22Rv1 (cell line): ENCODE results near the gene PYDC1.
"Not testable (repeated sequence)": the region's sequence is repeated elsewhere in the genome, so short reads cannot be mapped to it uniquely, and the experiment has no call there.

Source experiments
- H3K27ac ChIP-seq: fragments of 450-650 bp; 2 replicates; pipeline ENCODE4 v1.5.1; 2017
- ZFX ChIP-seq: fragments of 450-650 bp; IDR thresholded peaks from 2 replicates; pipeline ENCODE4 v1.6.1; 2017; ENCODE audit warnings: antibody characterized with exemption, borderline replicate concordance
- TF ChIP-seq, protein P1 (sequence below): fragments of 450-650 bp; IDR thresholded peaks from 2 replicates; pipeline ENCODE4 v1.5.1; 2017; ENCODE audit warnings: mild to moderate bottlenecking

Gene PYDC1

DNA sequence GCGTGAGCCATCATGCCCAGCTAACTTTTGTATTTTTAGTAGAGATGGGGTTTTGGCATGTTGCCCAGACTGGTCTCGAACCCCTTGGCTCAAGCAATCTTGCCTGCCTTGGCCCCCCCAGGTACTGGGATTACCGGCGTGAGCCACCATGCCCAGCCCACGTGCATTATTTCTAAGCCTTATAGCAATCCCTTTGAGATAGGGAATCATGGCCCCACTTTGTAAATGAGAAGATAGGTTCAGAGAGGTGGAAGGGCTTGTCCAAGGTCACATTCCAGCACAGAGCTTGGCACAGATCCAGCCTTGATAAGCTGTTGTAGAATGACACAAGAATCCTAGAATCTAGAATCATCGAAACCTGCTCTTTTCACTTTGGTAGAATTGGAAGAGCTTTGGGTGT is 10.2 kb downstream of the PYDC1 start:
- no peak for TF ChIP-seq ZFX
- H3K27ac ChIP-seq = no peak overlapping the region

DNA sequence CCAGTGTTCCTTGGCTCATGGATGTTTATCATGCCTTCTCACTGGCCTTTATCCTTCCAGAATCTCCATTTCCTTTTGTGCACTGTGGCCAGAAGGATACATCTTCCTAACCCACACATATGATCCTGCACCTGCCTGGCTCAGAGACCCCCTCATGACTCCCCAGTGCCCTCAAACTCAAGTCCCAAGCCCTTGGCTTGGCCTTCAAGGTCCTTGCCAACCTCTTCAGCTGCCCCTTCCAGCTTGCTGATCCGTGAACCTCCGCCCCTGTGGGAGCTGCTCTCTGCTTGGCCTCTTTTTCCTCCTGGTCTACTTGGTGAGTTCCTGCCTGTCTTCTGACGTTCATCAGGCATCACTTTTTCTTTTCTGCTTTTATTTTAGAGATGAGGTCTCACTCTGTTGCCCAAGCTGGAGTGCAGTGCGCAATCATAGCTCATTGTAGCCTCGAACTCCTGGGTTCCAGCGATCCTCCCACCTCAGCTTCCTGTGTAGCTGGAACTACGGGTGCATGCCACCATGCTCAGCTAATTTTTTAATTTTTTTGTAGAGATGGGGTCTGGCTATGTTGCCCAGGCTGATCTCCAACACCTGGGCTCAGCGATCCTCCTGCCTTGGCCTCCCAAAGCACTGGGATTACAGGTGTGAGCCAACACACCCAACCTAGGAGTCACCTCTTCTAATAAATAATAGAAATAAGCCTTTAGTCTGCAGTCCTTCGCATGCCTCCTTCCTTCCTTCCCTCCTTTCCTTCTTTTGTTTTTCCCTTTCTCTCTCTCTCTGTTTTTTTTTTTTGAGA is 11.9 kb downstream of the PYDC1 start:
- no peak for TF ChIP-seq ZFX
- TF ChIP-seq, protein P1, sequence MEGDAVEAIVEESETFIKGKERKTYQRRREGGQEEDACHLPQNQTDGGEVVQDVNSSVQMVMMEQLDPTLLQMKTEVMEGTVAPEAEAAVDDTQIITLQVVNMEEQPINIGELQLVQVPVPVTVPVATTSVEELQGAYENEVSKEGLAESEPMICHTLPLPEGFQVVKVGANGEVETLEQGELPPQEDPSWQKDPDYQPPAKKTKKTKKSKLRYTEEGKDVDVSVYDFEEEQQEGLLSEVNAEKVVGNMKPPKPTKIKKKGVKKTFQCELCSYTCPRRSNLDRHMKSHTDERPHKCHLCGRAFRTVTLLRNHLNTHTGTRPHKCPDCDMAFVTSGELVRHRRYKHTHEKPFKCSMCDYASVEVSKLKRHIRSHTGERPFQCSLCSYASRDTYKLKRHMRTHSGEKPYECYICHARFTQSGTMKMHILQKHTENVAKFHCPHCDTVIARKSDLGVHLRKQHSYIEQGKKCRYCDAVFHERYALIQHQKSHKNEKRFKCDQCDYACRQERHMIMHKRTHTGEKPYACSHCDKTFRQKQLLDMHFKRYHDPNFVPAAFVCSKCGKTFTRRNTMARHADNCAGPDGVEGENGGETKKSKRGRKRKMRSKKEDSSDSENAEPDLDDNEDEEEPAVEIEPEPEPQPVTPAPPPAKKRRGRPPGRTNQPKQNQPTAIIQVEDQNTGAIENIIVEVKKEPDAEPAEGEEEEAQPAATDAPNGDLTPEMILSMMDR = no peak
- no peak overlapping the region for H3K27ac ChIP-seq

DNA sequence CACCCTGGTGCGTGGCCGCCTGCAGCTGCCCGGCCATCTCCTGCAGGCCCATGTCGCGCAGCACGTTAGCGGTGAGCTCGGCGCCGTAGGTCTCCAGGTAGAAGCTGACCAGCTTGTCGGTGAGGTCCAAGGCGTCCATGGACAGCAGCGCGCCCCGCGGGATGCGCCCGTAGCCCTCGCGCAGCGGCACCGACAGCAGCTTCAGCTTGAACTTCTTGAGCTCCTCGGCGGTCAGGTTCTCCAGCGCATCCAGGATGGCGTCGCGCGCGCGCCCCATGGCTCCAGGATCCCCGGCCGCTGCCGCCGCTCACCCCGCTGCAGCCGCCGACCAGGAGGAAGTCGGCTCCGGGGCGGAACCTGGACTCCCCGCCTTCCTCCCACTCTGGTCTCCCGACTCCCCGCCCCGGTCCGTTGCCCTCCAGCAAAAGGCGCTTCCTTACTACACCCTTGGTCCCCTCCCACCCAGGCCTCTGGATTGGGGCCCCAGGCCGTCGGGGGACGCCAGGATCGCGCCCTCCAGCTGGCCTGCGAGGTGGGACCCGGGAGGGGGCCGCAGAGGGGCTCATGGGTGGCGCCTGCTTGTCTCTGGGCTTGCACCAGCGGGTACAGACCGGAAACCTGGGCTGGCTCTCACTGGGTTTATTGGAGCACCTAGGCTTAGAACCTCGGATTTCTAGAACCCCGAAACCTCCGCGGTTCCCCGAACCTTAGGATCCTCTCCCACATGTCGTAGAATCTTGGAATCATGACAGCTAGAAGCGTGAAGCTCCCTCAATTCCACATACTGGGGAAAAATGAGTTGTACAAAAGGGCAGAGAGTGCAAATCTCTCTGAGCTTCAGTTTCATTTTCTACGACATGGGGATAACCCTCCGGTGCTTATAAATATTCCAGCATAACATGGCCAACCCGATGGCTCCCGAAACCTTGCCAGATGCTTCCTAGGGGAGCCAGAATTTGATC is 14.2 kb downstream of the PYDC1 start, which contains the start of gene PYCARD:
PYCARD (minus strand) TSS at position 347 of the 962 bp plus-strand sequence; CDS start at position 277, 70 bp downstream.
- H3K27ac ChIP-seq = no peak within 1 kb of the TSS
- TF ChIP-seq ZFX = no peak

DNA sequence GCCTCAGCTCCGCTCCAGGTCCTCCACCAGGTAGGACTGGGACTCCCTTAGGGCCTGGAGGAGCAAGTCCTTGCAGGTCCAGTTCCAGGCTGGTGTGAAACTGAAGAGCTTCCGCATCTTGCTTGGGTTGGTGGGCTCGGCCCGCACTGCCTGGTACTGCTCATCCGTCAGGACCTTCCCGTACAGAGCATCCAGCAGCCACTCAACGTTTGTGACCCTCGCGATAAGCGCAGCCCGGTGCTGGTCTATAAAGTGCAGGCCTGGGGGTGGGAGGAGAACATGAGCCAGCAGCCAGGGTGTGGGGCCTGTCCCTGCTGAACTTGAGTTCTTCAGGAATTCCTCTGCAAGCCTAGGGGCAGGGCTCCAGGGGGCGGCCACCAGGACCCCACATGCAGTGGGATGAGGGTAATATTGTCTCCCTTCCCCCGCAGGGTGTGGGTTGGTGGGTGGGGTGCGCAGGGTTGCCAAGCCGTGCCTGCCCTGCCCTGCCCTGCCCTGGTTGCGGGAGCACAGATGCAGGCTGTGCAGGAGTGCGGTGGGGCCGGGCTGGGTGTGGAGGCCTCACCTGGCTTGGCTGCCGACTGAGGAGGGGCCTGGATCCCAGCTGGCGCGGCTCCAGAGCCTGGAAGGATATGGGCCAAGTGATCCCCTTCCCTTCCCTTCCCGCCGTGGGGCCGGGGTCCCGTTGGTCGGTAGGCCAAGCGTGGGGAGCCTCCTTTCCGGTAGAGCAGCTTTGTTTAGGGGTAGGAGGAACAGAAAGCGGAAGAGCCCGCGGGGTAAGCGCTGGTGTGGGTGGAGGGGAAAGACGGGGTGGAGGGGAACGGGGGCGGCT is 15.1 kb downstream of the PYDC1 start:
- H3K27ac ChIP-seq = no peak overlapping the region
- TF ChIP-seq, protein P1 = no peak

DNA sequence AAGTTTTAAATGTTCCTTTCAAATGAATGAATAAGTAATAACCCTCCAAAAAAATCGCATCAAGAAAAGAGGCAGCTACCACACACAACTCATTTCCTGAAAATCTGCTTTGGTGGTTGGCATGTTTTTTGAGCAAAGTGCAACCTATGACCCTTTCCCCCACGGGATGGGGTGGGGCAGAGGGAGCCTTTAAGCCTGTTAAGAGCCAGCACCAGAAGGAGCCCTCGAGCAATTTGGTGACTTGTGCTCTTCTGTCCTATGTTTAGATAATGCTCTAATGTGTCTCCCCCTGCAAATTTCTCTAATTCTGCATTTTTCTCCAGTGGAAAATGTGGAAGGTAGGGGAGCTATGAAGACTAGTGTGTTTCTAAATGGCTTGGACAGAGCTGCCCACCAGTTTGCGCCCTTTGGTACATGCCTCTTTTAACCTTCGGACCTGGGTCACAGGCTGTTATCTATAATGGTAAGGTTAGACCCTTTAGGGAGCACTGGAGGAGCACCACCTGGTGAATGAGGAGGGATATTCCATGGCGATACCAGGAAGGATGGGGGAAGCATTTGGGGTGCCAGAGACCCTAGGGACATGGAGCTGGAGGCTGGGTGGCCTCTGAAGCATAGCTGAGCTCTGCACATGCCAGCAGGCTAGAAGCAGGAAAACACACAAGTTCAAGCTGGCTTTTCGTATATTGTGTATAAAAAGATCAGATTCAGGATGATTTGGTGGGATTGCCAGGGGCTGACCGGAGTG is 15.9 kb downstream of the PYDC1 start:
- no peak overlapping the region for H3K27ac ChIP-seq
- TF ChIP-seq, protein P1 = 0 out of 2 replicates have a peak, but pooled peaks have one; percentile 6
- TF ChIP-seq ZFX = no peak

DNA sequence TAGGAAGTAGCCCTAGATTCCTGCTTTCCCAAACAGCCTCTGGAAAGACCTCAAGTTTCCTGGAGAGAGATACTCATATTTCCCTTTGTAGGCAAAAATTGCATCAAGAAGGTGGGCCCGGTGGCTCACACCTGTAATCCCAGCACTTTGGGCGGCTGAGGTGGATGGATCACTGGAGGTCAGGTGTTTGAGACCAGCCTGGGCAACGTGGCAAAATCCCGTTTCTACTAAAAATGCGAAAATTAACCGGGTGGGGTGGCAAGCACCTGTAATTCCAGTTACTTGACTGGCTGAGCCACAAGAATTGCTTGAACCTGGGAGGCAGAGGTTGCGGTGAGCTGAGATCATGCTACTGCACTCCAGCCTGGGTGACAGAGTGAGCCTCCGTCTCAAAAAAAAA is 16.8 kb downstream of the PYDC1 start:
- H3K27ac ChIP-seq = not testable (repeated sequence)

DNA sequence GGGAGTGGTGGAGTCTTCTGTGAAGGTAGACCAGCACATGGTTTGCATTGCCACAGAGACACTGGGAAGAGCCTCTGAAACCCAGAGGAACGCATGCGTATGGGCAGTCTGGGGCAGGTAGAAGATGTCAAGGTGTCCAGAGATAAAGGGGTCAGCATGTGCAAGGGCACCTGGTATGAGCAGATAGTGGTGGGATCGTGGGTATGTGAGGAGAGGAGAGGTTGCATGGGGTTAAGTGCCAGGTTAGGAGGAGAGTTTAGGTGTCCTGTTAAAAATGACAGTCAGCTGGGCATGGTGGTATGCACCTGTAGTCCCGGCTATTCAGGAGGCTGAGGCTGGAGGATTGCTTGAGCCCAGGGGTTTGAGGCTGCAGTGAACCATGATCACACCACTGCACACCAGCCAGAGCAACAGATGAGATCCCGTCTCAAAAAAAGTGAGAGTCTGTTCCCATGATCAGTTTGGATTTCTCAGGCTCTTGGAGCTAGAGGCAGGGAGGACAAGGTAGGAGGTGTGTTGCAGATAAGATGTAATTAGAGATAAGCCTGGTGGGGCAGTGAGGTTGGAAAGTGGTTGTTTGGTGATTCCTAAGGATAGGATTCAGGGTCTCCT is 17.4 kb downstream of the PYDC1 start:
- TF ChIP-seq, protein P1 = no peak
- no peak for TF ChIP-seq ZFX
- H3K27ac ChIP-seq = no peak overlapping the region
